GM18858 (cell line): ENCODE measurements around the gene ATG2A.

Experiments
- ATAC-seq: cut with Tn5 transposase; IDR thresholded peaks from one replicate; pipeline ENCODE4 v1.9.1; 2021; ENCODE audit not compliant: unreplicated experiment

Gene ATG2A

GRCh38 chr11:64872790-64873488 is 44.1 kb downstream of the ATG2A start:
- ATAC-seq = no peak

- no peak for ATAC-seq
Observed at GRCh38 chr11:64871492-64871891, 45.5 kb downstream of the ATG2A start.

GRCh38 chr11:64870893-64871466 is 46.0 kb downstream of the ATG2A start:
- no peak for ATAC-seq

GRCh38 chr11:64870176-64870892 is 46.7 kb downstream of the ATG2A start:
- no peak for ATAC-seq

- no peak for ATAC-seq
Observed at GRCh38 chr11:64869571-64870175, 47.3 kb downstream of the ATG2A start.

GRCh38 chr11:64868904-64869570 is 48.0 kb downstream of the ATG2A start:
- no peak for ATAC-seq

GRCh38 chr11:64867748-64868462 is 49.1 kb downstream of the ATG2A start:
- no peak for ATAC-seq

GRCh38 chr11:64866173-64866491 is 50.9 kb downstream of the ATG2A start:
- ATAC-seq = no peak

- no peak for ATAC-seq
Observed at GRCh38 chr11:64865286-64866172, 51.5 kb downstream of the ATG2A start.

- no peak for ATAC-seq
Observed at GRCh38 chr11:64864473-64865285, 52.3 kb downstream of the ATG2A start.

GRCh38 chr11:64864135-64864472 is 52.9 kb downstream of the ATG2A start:
- ATAC-seq = no peak

GRCh38 chr11:64863391-64864060 is 53.5 kb downstream of the ATG2A start:
- ATAC-seq = no peak

- no peak for ATAC-seq
Observed at GRCh38 chr11:64862987-64863390, 54.0 kb downstream of the ATG2A start.

- ATAC-seq = no peak
Observed at GRCh38 chr11:64861227-64861975, 55.6 kb downstream of the ATG2A start.

GRCh38 chr11:64859542-64860414 is 57.2 kb downstream of the ATG2A start:
- ATAC-seq = peak; percentile 72

GRCh38 chr11:64858467-64859263 is 58.3 kb downstream of the ATG2A start:
- ATAC-seq = no peak
